Endothelial cell of hepatic sinusoid (primary cell): Measurements from ENCODE around the gene RHEX.
"Not testable (repeated sequence)": the region's sequence is repeated elsewhere in the genome, so short reads cannot be mapped to it uniquely, and the experiment has no call there.

ENCODE experiments used
- in situ Hi-C: cut with HindIII; loops from 2 replicates; pipeline ENCODE4 v1.10.0; 2017; ENCODE audit warnings: low sequenced_read_pairs

Gene RHEX

GRCh38 chr1:206052919-206053610, at the start of gene RHEX:
TSS of gene RHEX (plus strand) at chr1:206053173. CDS start at chr1:206097829, 44,656 bp downstream.
- in situ Hi-C loops: not testable (repeated sequence)

- in situ Hi-C loops: no loop called here
These were observed 48.8 kb upstream of the RHEX start for GRCh38 chr1:206003854-206004800.

GRCh38 chr1:206004826-206005225, 48.1 kb upstream of the RHEX start:
- in situ Hi-C loops: no loop called here

- in situ Hi-C loops: no loop called here
These were observed 47.7 kb upstream of the RHEX start for GRCh38 chr1:206005234-206005633.

- in situ Hi-C loops: no loop called here
These were observed 47.2 kb upstream of the RHEX start for GRCh38 chr1:206005778-206006180.

GRCh38 chr1:206006946-206007345, 46.0 kb upstream of the RHEX start:
- in situ Hi-C loops: no loop called here

- in situ Hi-C loops: no loop called here
These were observed 42.9 kb upstream of the RHEX start for GRCh38 chr1:206010060-206010459.

GRCh38 chr1:206011057-206011456, 41.9 kb upstream of the RHEX start:
- in situ Hi-C loops: no loop called here

GRCh38 chr1:206012086-206012859, 40.7 kb upstream of the RHEX start:
- in situ Hi-C loops: no loop called here

- in situ Hi-C loops: no loop called here
These were observed 39.8 kb upstream of the RHEX start for GRCh38 chr1:206013026-206013795.

GRCh38 chr1:206014601-206015000, 38.4 kb upstream of the RHEX start:
- in situ Hi-C loops: no loop called here

GRCh38 chr1:206015071-206015470, 37.9 kb upstream of the RHEX start:
- in situ Hi-C loops: no loop called here

- in situ Hi-C loops: no loop called here
These were observed 32.5 kb upstream of the RHEX start for GRCh38 chr1:206020393-206021007.

- in situ Hi-C loops: no loop called here
These were observed 31.9 kb upstream of the RHEX start for GRCh38 chr1:206021008-206021625.

GRCh38 chr1:206021626-206022365, 31.2 kb upstream of the RHEX start:
- in situ Hi-C loops: no loop called here

GRCh38 chr1:206022766-206023165, 30.2 kb upstream of the RHEX start:
- in situ Hi-C loops: no loop called here

- in situ Hi-C loops: no loop called here
These were observed 29.3 kb upstream of the RHEX start, which contains the start of gene CTSE for GRCh38 chr1:206023695-206024094. TSS of gene CTSE (minus strand) at chr1:206023895. CDS start at chr1:206023791, 104 bp downstream.

- in situ Hi-C loops: no loop called here
These were observed 27.6 kb upstream of the RHEX start for GRCh38 chr1:206025283-206025820.
